Keratinocyte (primary cell): ENCODE measurements around the gene HBA2. TPM values are rescaled to one million over a fixed set of nuclear protein-coding genes. Genes with fewer than 3 reads are reported as not detected.
A peak's percentile ranks its signal among the peaks of the same experiment; 100 is the strongest.
"Not testable (repeated sequence)": the region's sequence is repeated elsewhere in the genome, so short reads cannot be mapped to it uniquely, and the experiment has no call there.

ENCODE experiments used
- DNase-seq: peaks from one replicate; pipeline ENCODE4 v3.0.0-alpha.2; 2011; ENCODE audit warnings: low read depth, missing footprints, low spot score
- FAIRE-seq: peaks from 2 replicates; lab custom pipeline; 2011; peaks lifted over from hg19 to GRCh38; lab: Jason Lieb, UNC
- H2AFZ ChIP-seq: 2 replicates; pipeline ENCODE4 v1.6.0; 2012; ENCODE audit warnings: low read length, control low read depth, inconsistent platforms; ENCODE audit not compliant: control insufficient read depth
- H3K27ac ChIP-seq: 2 replicates; pipeline ENCODE4 v1.5.1; 2011; ENCODE audit warnings: low read length; ENCODE audit not compliant: control insufficient read depth, insufficient read depth
- H3K27me3 ChIP-seq: 3 replicates; pipeline ENCODE4 v1.6.0; 2011; ENCODE audit warnings: low read length; ENCODE audit not compliant: control insufficient read depth, insufficient read depth; ENCODE audit errors: extremely low read depth
- H3K36me3 ChIP-seq, 2 experiments: 2 replicates in 1 of 2; 3 replicates in 1 of 2; pipeline ENCODE4 v1.5.1; 2011; ENCODE audit warnings: low read length in 2 of 2, mild to moderate bottlenecking in 1 of 2; ENCODE audit not compliant: control insufficient read depth in 2 of 2, insufficient read depth in 2 of 2; ENCODE audit errors: extremely low read depth in 1 of 2
- H3K4me1 ChIP-seq: 3 replicates; pipeline ENCODE4 v1.5.1; 2011; ENCODE audit warnings: low read length; ENCODE audit not compliant: control insufficient read depth, insufficient read depth; ENCODE audit errors: extremely low read depth
- H3K4me2 ChIP-seq: 3 replicates; pipeline ENCODE4 v1.6.0; 2011; ENCODE audit warnings: low read depth, low read length; ENCODE audit not compliant: control insufficient read depth, insufficient read depth; ENCODE audit errors: extremely low read depth
- H3K4me3 ChIP-seq, 3 experiments: fragments of 200-600 bp in 1 of 3; sonication (generic) in 1 of 3; 2 replicates in 2 of 3; 3 replicates in 1 of 3; pipeline ENCODE4 v1.5.1; 2011 to 2016; ENCODE audit warnings: low read length in 3 of 3, mild to moderate bottlenecking in 3 of 3, control low read depth in 2 of 3, inconsistent platforms in 1 of 3, low read depth in 1 of 3, mixed read lengths in 1 of 3, mixed run types in 1 of 3, moderate library complexity in 1 of 3; ENCODE audit not compliant: control insufficient read depth in 2 of 3, insufficient read depth in 2 of 3; ENCODE audit errors: extremely low read depth in 1 of 3
- H3K79me2 ChIP-seq: 2 replicates; pipeline ENCODE4 v1.6.0; 2012; ENCODE audit warnings: low read length; ENCODE audit not compliant: control insufficient read depth, insufficient read depth
- H3K9ac ChIP-seq: 3 replicates; pipeline ENCODE4 v1.6.0; 2011; ENCODE audit warnings: low read length; ENCODE audit not compliant: control insufficient read depth, insufficient read depth; ENCODE audit errors: extremely low read depth
- H3K9me1 ChIP-seq: 3 replicates; pipeline ENCODE4 v1.6.0; 2011; ENCODE audit warnings: low read length; ENCODE audit not compliant: control insufficient read depth, insufficient read depth; ENCODE audit errors: extremely low read depth
- H3K9me3 ChIP-seq: 2 replicates; pipeline ENCODE4 v1.5.1; 2012; ENCODE audit warnings: low read depth, low read length; ENCODE audit not compliant: control insufficient read depth
- H4K20me1 ChIP-seq: 3 replicates; pipeline ENCODE4 v1.6.0; 2011; ENCODE audit warnings: low read length; ENCODE audit not compliant: control insufficient read depth, insufficient read depth; ENCODE audit errors: extremely low read depth
- EZH2 ChIP-seq: IDR thresholded peaks from one replicate; pipeline ENCODE4 v1.6.1; 2012; ENCODE audit warnings: inconsistent platforms, mild to moderate bottlenecking, low read length, moderate library complexity
- dilution Hi-C: fragments of 300-500 bp; cut with MboI; formaldehyde crosslinking; loops from one replicate; pipeline ENCODE4 v1.7.0; 2020; ENCODE audit warnings: low sequenced_read_pairs; ENCODE audit not compliant: extremely low pct_ligation_motif_present
- polyA plus RNA-seq, 5 experiments: library from polyadenylated mRNA; depleted of rRNA in 3 of 5; stranded (reverse) in 3 of 5; stranded (forward) in 1 of 5; unstranded in 1 of 5; fragments of >200 nt; gene quantifications; 1 replicate in 1 of 5; 2 replicates in 3 of 5; 3 replicates in 1 of 5; pipeline versions ENCODE4 v1.2.1 to v1.2.3, GENCODE V29; 2011 to 2012; ENCODE audit warnings: missing spikeins in 2 of 5, low read depth in 1 of 5, low replicate concordance in 1 of 5
- TF ChIP-seq, protein P1 (sequence below), 3 experiments: IDR thresholded peaks in 1 of 3; conservative IDR thresholded peaks in 1 of 3; optimal IDR thresholded peaks in 1 of 3; 2 replicates in 2 of 3; 3 replicates in 1 of 3; pipeline versions ENCODE3 to v1.5.1; 2011; ENCODE audit warnings: low read length in 3 of 3, mild to moderate bottlenecking in 3 of 3, moderate library complexity in 2 of 3, control low read depth in 1 of 3, inconsistent platforms in 1 of 3; ENCODE audit not compliant: insufficient read depth in 2 of 3; ENCODE audit errors: extremely low read depth in 1 of 3

The HBA2 gene
- polyA plus RNA-seq, 1 donor (not counting 4 experiments of a cell fraction or from before 2014, with no cell fraction given) = not detected

DNA sequence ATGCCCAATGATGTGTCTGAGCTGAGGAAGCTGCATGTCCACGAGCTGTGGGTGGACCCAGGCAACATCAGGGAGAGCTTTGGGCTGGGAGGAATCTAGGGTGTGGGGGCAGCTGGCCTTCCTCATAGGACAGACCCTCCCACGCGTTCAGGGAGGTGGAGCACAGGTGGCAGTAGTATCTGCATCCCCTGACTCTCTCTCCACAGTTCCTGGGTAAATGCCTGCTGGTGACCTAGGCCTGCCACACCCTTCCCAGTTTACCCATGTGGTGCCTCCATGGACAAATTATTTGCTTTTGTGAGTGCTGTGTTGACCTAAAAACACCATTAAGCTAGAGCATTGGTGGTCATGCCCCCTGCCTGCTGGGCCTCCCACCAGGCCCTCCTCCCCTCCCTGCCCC is 3.7 kb upstream of the HBA2 start:
- no peaks in the 10 kb centered on the region for H3K79me2 ChIP-seq
- H3K4me1 ChIP-seq = peaks cover 7% of the 10 kb centered on the region
- no peaks in the 10 kb centered on the region for H3K36me3 ChIP-seq
- H3K9ac ChIP-seq = no peak overlapping the region
- no peak overlapping the region for H3K27ac ChIP-seq
- peaks cover 4% of the 10 kb centered on the region for H4K20me1 ChIP-seq
- no peak overlapping the region for H2AFZ ChIP-seq
- H3K4me3 ChIP-seq = no peak overlapping the region
- DNase-seq = no peak
- TF ChIP-seq, protein P1, sequence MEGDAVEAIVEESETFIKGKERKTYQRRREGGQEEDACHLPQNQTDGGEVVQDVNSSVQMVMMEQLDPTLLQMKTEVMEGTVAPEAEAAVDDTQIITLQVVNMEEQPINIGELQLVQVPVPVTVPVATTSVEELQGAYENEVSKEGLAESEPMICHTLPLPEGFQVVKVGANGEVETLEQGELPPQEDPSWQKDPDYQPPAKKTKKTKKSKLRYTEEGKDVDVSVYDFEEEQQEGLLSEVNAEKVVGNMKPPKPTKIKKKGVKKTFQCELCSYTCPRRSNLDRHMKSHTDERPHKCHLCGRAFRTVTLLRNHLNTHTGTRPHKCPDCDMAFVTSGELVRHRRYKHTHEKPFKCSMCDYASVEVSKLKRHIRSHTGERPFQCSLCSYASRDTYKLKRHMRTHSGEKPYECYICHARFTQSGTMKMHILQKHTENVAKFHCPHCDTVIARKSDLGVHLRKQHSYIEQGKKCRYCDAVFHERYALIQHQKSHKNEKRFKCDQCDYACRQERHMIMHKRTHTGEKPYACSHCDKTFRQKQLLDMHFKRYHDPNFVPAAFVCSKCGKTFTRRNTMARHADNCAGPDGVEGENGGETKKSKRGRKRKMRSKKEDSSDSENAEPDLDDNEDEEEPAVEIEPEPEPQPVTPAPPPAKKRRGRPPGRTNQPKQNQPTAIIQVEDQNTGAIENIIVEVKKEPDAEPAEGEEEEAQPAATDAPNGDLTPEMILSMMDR (optimal IDR thresholded peaks at IDR 0.05 in 1 of 3, IDR thresholded peaks at IDR 0.05 in 1 of 3, conservative IDR thresholded peaks at IDR 0.05 in 1 of 3; ENCODE audit: extremely low read depth in 1 of 3, insufficient read depth in 2 of 3, low read length in 3 of 3) = no peak
- no peak for TF ChIP-seq EZH2
- dilution Hi-C loops = no loop called here
- H3K9me3 ChIP-seq = no peaks in the 10 kb centered on the region
- H3K4me2 ChIP-seq = no peak overlapping the region
- FAIRE-seq = no peak
- peaks cover 55% of the 10 kb centered on the region for H3K27me3 ChIP-seq
- H3K9me1 ChIP-seq = no peaks in the 10 kb centered on the region

DNA sequence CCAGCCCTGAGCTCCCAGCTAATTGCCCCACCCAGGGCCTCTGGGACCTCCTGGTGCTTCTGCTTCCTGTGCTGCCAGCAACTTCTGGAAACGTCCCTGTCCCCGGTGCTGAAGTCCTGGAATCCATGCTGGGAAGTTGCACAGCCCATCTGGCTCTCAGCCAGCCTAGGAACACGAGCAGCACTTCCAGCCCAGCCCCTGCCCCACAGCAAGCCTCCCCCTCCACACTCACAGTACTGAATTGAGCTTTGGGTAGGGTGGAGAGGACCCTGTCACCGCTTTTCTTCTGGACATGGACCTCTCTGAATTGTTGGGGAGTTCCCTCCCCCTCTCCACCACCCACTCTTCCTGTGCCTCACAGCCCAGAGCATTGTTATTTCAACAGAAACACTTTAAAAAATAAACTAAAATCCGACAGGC is 2.6 kb upstream of the HBA2 start:
- DNase-seq, H3K4me2 ChIP-seq, H3K9me3 ChIP-seq, H3K4me3 ChIP-seq, H3K9me1 ChIP-seq, H3K9ac ChIP-seq, H2AFZ ChIP-seq, H4K20me1 ChIP-seq, H3K79me2 ChIP-seq, dilution Hi-C loops, H3K27ac ChIP-seq, H3K4me1 ChIP-seq, H3K36me3 ChIP-seq: not testable (repeated sequence)
- peaks cover 60% of the 10 kb centered on the region for H3K27me3 ChIP-seq
- FAIRE-seq = peak; percentile 44

DNA sequence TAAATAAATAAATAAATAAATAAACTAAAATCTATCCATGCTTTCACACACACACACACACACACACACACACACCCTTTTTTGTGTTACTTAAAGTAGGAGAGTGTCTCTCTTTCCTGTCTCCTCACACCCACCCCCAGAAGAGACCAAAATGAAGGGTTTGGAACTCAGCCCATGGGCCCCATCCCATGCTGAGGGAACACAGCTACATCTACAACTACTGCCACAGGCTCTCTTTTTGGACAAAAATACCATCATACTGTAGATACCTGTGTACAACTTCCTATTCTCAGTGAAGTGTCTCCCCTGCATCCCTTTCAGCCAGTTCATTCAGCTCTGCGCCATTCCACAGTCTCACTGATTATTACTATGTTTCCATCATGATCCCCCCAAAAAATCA is 1.9 kb upstream of the HBA2 start:
- Histone ChIP-seq H3K9me3 (no peaks in the 10 kb centered on the region), H3K4me3 (no peak overlapping the region), H3K27ac (no peak overlapping the region), H3K79me2 (no peaks in the 10 kb centered on the region), H3K9me1 (no peaks in the 10 kb centered on the region), H3K4me2 (no peak overlapping the region), H3K27me3 (peaks cover 60% of the 10 kb centered on the region), H3K4me1 (no peaks in the 10 kb centered on the region), H4K20me1 (peaks cover 4% of the 10 kb centered on the region), H3K9ac (no peak overlapping the region), H2AFZ (no peak overlapping the region), H3K36me3 (no peaks in the 10 kb centered on the region)
- DNase-seq (no peak), FAIRE-seq (no peak)
- no peak for TF ChIP-seq EZH2
- TF ChIP-seq, protein P1 (optimal IDR thresholded peaks at IDR 0.05 in 1 of 3, IDR thresholded peaks at IDR 0.05 in 1 of 3, conservative IDR thresholded peaks at IDR 0.05 in 1 of 3; ENCODE audit: extremely low read depth in 1 of 3, insufficient read depth in 2 of 3, low read length in 3 of 3) = no peak
- dilution Hi-C loops = no loop called here

DNA sequence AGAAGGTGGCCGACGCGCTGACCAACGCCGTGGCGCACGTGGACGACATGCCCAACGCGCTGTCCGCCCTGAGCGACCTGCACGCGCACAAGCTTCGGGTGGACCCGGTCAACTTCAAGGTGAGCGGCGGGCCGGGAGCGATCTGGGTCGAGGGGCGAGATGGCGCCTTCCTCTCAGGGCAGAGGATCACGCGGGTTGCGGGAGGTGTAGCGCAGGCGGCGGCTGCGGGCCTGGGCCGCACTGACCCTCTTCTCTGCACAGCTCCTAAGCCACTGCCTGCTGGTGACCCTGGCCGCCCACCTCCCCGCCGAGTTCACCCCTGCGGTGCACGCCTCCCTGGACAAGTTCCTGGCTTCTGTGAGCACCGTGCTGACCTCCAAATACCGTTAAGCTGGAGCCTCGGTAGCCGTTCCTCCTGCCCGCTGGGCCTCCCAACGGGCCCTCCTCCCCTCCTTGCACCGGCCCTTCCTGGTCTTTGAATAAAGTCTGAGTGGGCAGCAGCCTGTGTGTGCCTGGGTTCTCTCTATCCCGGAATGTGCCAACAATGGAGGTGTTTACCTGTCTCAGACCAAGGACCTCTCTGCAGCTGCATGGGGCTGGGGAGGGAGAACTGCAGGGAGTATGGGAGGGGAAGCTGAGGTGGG is 657 bp downstream of the HBA2 start:
- H3K4me1 ChIP-seq, H3K9ac ChIP-seq, H3K36me3 ChIP-seq, dilution Hi-C loops, H2AFZ ChIP-seq, DNase-seq, H3K9me3 ChIP-seq, H3K4me2 ChIP-seq, H3K9me1 ChIP-seq, H3K4me3 ChIP-seq, H3K79me2 ChIP-seq, H4K20me1 ChIP-seq, H3K27ac ChIP-seq, FAIRE-seq: not testable (repeated sequence)
- peaks cover 49% of the 10 kb centered on the region for H3K27me3 ChIP-seq
